ENCODE results near the gene RAB6B.

GRCh38 chr3:133820889-133821675 is 74.6 kb downstream of the RAB6B start:
- no peak for TF ChIP-seq CTCF (conservative IDR thresholded peaks at IDR 0.05; ENCODE audit: low read depth, low read length)
- TF ChIP-seq POLR2A (IDR thresholded peaks at IDR 0.05; ENCODE audit: low read depth, low read length): no peak
- TF ChIP-seq CEBPB (IDR thresholded peaks at IDR 0.05; ENCODE audit: low read depth, low read length): no peak
- no peak for TF ChIP-seq RAD21 (IDR thresholded peaks at IDR 0.05; ENCODE audit: low read length)
- TF ChIP-seq BHLHE40 (IDR thresholded peaks at IDR 0.05; ENCODE audit: low read depth, low read length): no peak
- no peak for TF ChIP-seq RFX5 (IDR thresholded peaks at IDR 0.05; ENCODE audit: low read depth, low read length)
- TF ChIP-seq FOS (IDR thresholded peaks at IDR 0.05; ENCODE audit: low read depth, low read length): no peak
- no peak for TF ChIP-seq MAZ (IDR thresholded peaks at IDR 0.05; ENCODE audit: borderline replicate concordance, low read depth, low read length)
- TF ChIP-seq CHD1 (IDR thresholded peaks at IDR 0.05; ENCODE audit: low read depth, low read length): no peak
- TF ChIP-seq USF2 (IDR thresholded peaks at IDR 0.05; ENCODE audit: low read depth, low read length): no peak
- no peak for TF ChIP-seq SMC3 (IDR thresholded peaks at IDR 0.05; ENCODE audit: low read depth, low read length)
- TF ChIP-seq ELK1 (IDR thresholded peaks at IDR 0.05; ENCODE audit: borderline replicate concordance, low read depth, low read length): no peak
- TF ChIP-seq MXI1 (IDR thresholded peaks at IDR 0.05; ENCODE audit: borderline replicate concordance, low read depth, low read length): no peak
